CD1c-positive myeloid dendritic cell (primary cell): ENCODE measurements around the gene SLC44A1.

Experiments used
- DNase-seq: peaks from one replicate; pipeline ENCODE4 v3.0.0-alpha.2; 2016; ENCODE audit errors: extremely low spot score

The SLC44A1 gene

GRCh38 chr9:105391288-105391687 is 146.8 kb downstream of the SLC44A1 start:
- no peak for DNase-seq

- no peak for DNase-seq
These were observed 148.1 kb downstream of the SLC44A1 start for GRCh38 chr9:105392531-105392930.

GRCh38 chr9:105393576-105394344 is 149.3 kb downstream of the SLC44A1 start:
- no peak for DNase-seq

- no peak for DNase-seq
These were observed 152.0 kb downstream of the SLC44A1 start for GRCh38 chr9:105396441-105396840.

GRCh38 chr9:105396901-105397300 is 152.4 kb downstream of the SLC44A1 start:
- no peak for DNase-seq

GRCh38 chr9:105399117-105399516 is 154.7 kb downstream of the SLC44A1 start:
- DNase-seq, result no peak

- no peak for DNase-seq
These were observed 157.2 kb downstream of the SLC44A1 start for GRCh38 chr9:105401651-105402050.

- DNase-seq, result no peak
These were observed 159.2 kb downstream of the SLC44A1 start for GRCh38 chr9:105403552-105404248.

GRCh38 chr9:105405514-105406131 is 161.2 kb downstream of the SLC44A1 start:
- peak; percentile 33 for DNase-seq

GRCh38 chr9:105406369-105406768 is 161.9 kb downstream of the SLC44A1 start:
- DNase-seq, result no peak

- DNase-seq, result no peak
These were observed 169.1 kb downstream of the SLC44A1 start for GRCh38 chr9:105413525-105413924.

- peak; percentile 68 for DNase-seq
These were observed 170.7 kb downstream of the SLC44A1 start for GRCh38 chr9:105414947-105415661.

- no peak for DNase-seq
These were observed 171.2 kb downstream of the SLC44A1 start for GRCh38 chr9:105415662-105415980.

GRCh38 chr9:105416840-105417239 is 172.4 kb downstream of the SLC44A1 start:
- DNase-seq, result no peak

- DNase-seq, result no peak
These were observed 174.4 kb downstream of the SLC44A1 start for GRCh38 chr9:105418588-105419500.

- no peak for DNase-seq
These were observed 175.6 kb downstream of the SLC44A1 start for GRCh38 chr9:105419816-105420597.

- DNase-seq, result peak; percentile 41
These were observed 176.7 kb downstream of the SLC44A1 start for GRCh38 chr9:105421154-105421553.

GRCh38 chr9:105421864-105422263 is 177.4 kb downstream of the SLC44A1 start:
- no peak for DNase-seq

- DNase-seq, result no peak
These were observed 181.5 kb downstream of the SLC44A1 start for GRCh38 chr9:105425816-105426433.

- no peak for DNase-seq
These were observed 182.2 kb downstream of the SLC44A1 start for GRCh38 chr9:105426657-105427056.
